Gastrocnemius medialis (tissue), 4 donors: ENCODE results near the gene SEC22C. TPM values are rescaled to one million over a fixed set of nuclear protein-coding genes. Genes with fewer than 3 reads are reported as not detected.
A peak's percentile ranks its signal among the peaks of the same experiment; 100 is the strongest.

Experiments used
- ATAC-seq, 2 donors: fragments of 150-250 bp; one replicate each; pipeline ENCODE4 v1.9.1; 2016
- DNase-seq, 2 donors: peaks; one replicate each; pipeline ENCODE4 v3.0.0-alpha.2; 2019
- H3K27ac ChIP-seq, 4 donors: fragments of 200-600 bp; sonication (generic); 1 replicate in 1 of 4; 2 replicates in 3 of 4; pipeline ENCODE4 v1.5.1; 2016 to 2018; ENCODE audit warnings: mild to moderate bottlenecking in 2 of 4, moderate library complexity in 1 of 4
- H3K27me3 ChIP-seq, 3 donors: fragments of 200-600 bp; sonication (generic) in 2 of 3; 1 replicate in 1 of 3; 2 replicates in 2 of 3; pipeline versions ENCODE4 v1.5.1 to v1.6.0; 2016 to 2019; ENCODE audit warnings: mild to moderate bottlenecking in 1 of 3, moderate library complexity in 1 of 3
- H3K36me3 ChIP-seq, 2 donors: fragments of 200-600 bp; sonication (generic) in 1 of 2; one replicate each; pipeline ENCODE4 v1.5.1; 2017 to 2018
- H3K4me1 ChIP-seq, 2 donors: fragments of 200-600 bp; sonication (generic) in 1 of 2; one replicate each; pipeline ENCODE4 v1.5.1; 2016 to 2017; ENCODE audit warnings: mild to moderate bottlenecking in 2 of 2
- H3K4me3 ChIP-seq, 4 donors: fragments of 200-600 bp; sonication (generic) in 3 of 4; 1 replicate in 1 of 4; 2 replicates in 3 of 4; pipeline ENCODE4 v1.5.1; 2016 to 2019; ENCODE audit warnings: mild to moderate bottlenecking in 2 of 4
- H3K9me3 ChIP-seq, 3 donors: fragments of 200-600 bp; sonication (generic) in 2 of 3; 1 replicate in 1 of 3; 2 replicates in 2 of 3; pipeline ENCODE4 v1.5.1; 2016 to 2019
- POLR2A ChIP-seq, 2 donors: fragments of 450-650 bp; IDR thresholded peaks; one replicate each; pipeline ENCODE4 v1.6.1; 2017; ENCODE audit warnings: antibody characterized with exemption in 2 of 2, mild to moderate bottlenecking in 2 of 2, moderate library complexity in 2 of 2
- in situ Hi-C, 4 donors: fragments of 200-750 bp; cut with MboI; loops; one replicate each; pipeline versions ENCODE4 v1.15.0 to v1.8.0; 2017; ENCODE audit warnings: low sequenced_read_pairs in 4 of 4
- intact Hi-C: fragments of 100-400 bp; cut with DNase I; formaldehyde crosslinking; loops from one replicate; pipeline ENCODE4 v1.15.1; 2023; ENCODE audit warnings: low total_unique reads
- total RNA-seq, 4 donors: library from RNA; depleted of rRNA; stranded (reverse); fragments of >200 nt; gene quantifications; one replicate each; pipeline versions ENCODE4 v1.1.0 to v1.2.3, GENCODE V29; 2016
- TF ChIP-seq, protein P1 (sequence below), 5 experiments: fragments of 450-650 bp in 3 of 5; fragments of 200-600 bp in 2 of 5; sonication (generic) in 2 of 5; IDR thresholded peaks in 4 of 5; conservative IDR thresholded peaks in 1 of 5; 1 replicate in 4 of 5; 2 replicates in 1 of 5; pipeline ENCODE4 v1.5.1; 2016 to 2019; ENCODE audit warnings: antibody characterized with exemption in 5 of 5, mild to moderate bottlenecking in 3 of 5, moderate library complexity in 3 of 5

Gene SEC22C
- total RNA-seq, 4 donors from 2014 or later, result 35.5 to 54.6 (median 40.6) TPM

DNA sequence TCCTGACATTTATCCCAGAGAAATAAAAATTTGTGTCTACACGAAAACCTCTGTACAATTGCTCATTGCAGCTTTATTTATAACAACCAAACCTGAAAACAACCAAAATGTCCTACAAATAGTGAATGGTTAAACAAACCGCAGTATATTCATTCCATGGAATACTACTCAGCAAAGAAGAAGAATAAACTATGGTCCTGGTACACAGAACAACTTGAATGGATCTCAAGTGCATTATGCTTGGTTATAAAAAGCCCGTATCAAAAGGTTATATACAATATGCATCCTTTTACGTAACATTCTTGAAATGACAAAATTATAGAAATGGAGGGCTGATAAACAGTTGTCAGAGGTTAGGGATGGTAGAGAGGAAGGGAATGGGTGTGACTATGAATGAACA lies 3.7 kb downstream of the SEC22C start:
- intact Hi-C loops (no loop called here), in situ Hi-C loops (loop anchor here in 1 of 4 donors (25.0 kb wide), 1 partner anchor 159 kb away; no protein-coding TSS in a partner anchor)
- no peak for DNase-seq
- H3K4me3 ChIP-seq, result no peak overlapping the region
- no peak overlapping the region for H3K27ac ChIP-seq
- H3K36me3 ChIP-seq, result peaks cover 0 to 9% of the 10 kb centered on the region in 2 donors
- no peak for ATAC-seq
- no peaks in the 10 kb centered on the region for H3K9me3 ChIP-seq
- TF ChIP-seq, protein P1, sequence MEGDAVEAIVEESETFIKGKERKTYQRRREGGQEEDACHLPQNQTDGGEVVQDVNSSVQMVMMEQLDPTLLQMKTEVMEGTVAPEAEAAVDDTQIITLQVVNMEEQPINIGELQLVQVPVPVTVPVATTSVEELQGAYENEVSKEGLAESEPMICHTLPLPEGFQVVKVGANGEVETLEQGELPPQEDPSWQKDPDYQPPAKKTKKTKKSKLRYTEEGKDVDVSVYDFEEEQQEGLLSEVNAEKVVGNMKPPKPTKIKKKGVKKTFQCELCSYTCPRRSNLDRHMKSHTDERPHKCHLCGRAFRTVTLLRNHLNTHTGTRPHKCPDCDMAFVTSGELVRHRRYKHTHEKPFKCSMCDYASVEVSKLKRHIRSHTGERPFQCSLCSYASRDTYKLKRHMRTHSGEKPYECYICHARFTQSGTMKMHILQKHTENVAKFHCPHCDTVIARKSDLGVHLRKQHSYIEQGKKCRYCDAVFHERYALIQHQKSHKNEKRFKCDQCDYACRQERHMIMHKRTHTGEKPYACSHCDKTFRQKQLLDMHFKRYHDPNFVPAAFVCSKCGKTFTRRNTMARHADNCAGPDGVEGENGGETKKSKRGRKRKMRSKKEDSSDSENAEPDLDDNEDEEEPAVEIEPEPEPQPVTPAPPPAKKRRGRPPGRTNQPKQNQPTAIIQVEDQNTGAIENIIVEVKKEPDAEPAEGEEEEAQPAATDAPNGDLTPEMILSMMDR (IDR thresholded peaks at IDR 0.05 in 4 of 5, conservative IDR thresholded peaks at IDR 0.05 in 1 of 5), result no peak
- no peak for TF ChIP-seq POLR2A (IDR thresholded peaks at IDR 0.05)
- H3K27me3 ChIP-seq, result no peaks in the 10 kb centered on the region
- H3K4me1 ChIP-seq, result peaks cover 11 to 19% of the 10 kb centered on the region in 2 donors

DNA sequence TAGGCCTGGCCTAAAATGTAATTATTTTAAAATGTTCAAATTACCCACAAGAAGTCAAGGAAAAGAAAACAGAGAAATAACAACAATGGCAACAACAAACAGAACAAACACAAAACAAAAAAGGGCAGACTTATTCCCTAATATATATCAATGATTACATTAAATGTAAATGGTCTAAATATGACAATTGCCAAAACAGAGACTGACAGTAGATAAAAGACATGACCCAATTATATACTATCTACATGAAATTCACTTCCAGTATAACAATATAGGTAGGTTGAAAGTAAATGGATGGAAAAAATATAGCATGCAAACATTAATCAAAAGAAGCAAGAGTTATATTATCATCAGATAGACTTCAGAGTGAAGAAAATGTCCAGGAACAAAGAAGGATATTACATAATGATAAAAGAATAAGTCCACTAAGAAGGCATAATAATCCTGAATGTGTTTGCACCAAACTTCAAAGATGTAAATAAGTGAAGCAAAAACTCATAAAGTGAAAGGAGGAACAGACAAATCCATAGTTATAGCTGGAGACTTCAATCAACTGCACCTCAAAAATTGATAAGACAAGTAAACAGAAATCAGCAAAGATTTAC lies 6.5 kb downstream of the SEC22C start:
- no peak overlapping the region for H3K4me3 ChIP-seq
- H3K4me1 ChIP-seq, result peaks cover 1 to 3% of the 10 kb centered on the region in 2 donors
- H3K36me3 ChIP-seq, result peaks cover 0 to 9% of the 10 kb centered on the region in 2 donors
- in situ Hi-C loops (loop anchor here in 1 of 4 donors (25.0 kb wide), 1 partner anchor 162 kb away; no protein-coding TSS in a partner anchor), intact Hi-C loops (no loop called here)
- DNase-seq (no peak), ATAC-seq (no peak)
- no peaks in the 10 kb centered on the region for H3K9me3 ChIP-seq
- H3K27me3 ChIP-seq, result no peaks in the 10 kb centered on the region
- no peak overlapping the region for H3K27ac ChIP-seq
- no peak for TF ChIP-seq POLR2A (IDR thresholded peaks at IDR 0.05)
- TF ChIP-seq, protein P1 (IDR thresholded peaks at IDR 0.05 in 4 of 5, conservative IDR thresholded peaks at IDR 0.05 in 1 of 5), result no peak

DNA sequence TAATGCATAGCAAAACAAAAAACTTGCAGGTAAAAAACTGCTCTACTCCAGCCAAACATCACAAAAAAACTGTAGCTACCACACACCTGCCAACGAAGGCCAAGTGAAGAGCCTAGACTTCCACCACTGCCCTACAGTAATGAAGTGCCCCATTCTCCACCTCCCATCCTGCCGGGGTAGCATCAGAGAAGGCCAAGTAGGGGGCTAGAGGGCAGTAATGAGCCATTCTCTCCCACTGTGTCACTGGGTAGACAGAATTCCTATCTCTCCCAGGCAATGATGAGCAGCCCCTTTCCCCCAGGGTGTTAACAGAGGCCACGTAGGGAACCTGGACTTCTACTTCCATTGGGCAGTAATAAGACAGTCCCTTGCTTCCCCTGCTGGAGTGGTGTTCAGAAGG lies 9.5 kb downstream of the SEC22C start:
- ATAC-seq, result peak in 1 of 2 donors; percentile 51
- in situ Hi-C loops (loop anchor here in 1 of 4 donors (25.0 kb wide), 1 partner anchor 335 kb away; no protein-coding TSS in a partner anchor), intact Hi-C loops (no loop called here)
- no peaks in the 10 kb centered on the region for H3K27me3 ChIP-seq
- DNase-seq, result no peak
- H3K27ac ChIP-seq, result no peak overlapping the region
- H3K4me3 ChIP-seq, result no peak overlapping the region
- H3K9me3 ChIP-seq, result no peaks in the 10 kb centered on the region
- peaks cover 0 to 28% of the 10 kb centered on the region in 2 donors for H3K36me3 ChIP-seq
- TF ChIP-seq, protein P1 (IDR thresholded peaks at IDR 0.05 in 4 of 5, conservative IDR thresholded peaks at IDR 0.05 in 1 of 5), result peak in 2 of 5 experiments; percentile 31 to 46
- TF ChIP-seq POLR2A (IDR thresholded peaks at IDR 0.05), result no peak
- H3K4me1 ChIP-seq, result no peaks in the 10 kb centered on the region

DNA sequence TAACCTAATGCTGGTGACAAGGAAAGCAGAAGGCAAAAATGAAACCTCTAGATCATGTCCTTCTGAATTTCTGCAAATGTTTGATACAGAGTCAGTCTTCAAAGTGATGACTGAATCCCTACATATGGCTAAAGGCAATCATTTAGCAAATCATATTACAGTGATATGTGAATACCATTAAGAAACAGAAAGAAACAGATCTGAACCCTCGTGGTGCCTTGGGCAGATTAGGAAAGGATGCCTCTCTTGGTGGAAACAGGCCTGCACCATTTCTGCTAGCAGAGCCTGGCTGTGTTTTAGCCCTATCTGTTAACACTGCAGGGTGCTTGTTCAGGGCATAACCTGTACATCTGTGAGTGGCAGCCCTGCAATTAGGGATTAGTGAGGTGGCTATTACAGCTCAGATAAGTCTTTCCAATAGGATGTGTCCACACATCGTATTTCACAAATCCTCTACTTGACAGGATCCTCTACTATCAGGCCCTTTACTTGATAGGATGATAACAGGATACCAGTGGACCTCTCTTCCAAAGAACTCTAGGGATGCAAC lies 12.1 kb downstream of the SEC22C start:
- ATAC-seq, result no peak
- Histone ChIP-seq H3K27ac (no peak overlapping the region), H3K36me3 (peaks cover 0 to 49% of the 10 kb centered on the region in 2 donors), H3K9me3 (no peaks in the 10 kb centered on the region), H3K27me3 (no peaks in the 10 kb centered on the region), H3K4me3 (no peak overlapping the region), H3K4me1 (no peaks in the 10 kb centered on the region)
- in situ Hi-C loops (loop anchor here in 1 of 4 donors (25.0 kb wide), 1 partner anchor 332 kb away; no protein-coding TSS in a partner anchor), intact Hi-C loops (no loop called here)
- no peak for TF ChIP-seq POLR2A (IDR thresholded peaks at IDR 0.05)
- TF ChIP-seq, protein P1 (IDR thresholded peaks at IDR 0.05 in 4 of 5, conservative IDR thresholded peaks at IDR 0.05 in 1 of 5), result no peak
- no peak for DNase-seq
